ENCODE results near the gene RPUSD1.
A peak's percentile ranks its signal among the peaks of the same experiment; 100 is the strongest.

RPUSD1 gene

DNA sequence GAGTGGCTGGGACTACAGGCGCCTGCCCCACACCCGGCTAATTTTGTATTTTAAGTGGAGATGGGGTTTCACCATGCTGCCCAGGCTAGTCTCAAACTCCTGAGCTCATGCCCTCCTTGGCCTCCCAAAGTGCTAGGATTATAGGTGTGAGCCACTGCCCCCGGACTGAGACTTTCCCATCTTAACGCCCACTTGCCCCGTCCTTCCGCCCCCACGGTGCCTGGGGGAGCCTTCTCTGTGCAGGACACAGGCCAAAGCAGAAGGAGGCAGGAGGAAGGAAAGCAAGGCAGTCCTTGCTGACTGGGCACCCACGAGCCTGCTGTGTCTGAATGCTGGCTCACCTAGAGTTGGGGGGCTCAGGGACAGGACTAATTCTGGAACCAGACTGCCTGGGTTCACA, 30.0 kb upstream of the RPUSD1 start:
- DNase-seq: no peak

DNA sequence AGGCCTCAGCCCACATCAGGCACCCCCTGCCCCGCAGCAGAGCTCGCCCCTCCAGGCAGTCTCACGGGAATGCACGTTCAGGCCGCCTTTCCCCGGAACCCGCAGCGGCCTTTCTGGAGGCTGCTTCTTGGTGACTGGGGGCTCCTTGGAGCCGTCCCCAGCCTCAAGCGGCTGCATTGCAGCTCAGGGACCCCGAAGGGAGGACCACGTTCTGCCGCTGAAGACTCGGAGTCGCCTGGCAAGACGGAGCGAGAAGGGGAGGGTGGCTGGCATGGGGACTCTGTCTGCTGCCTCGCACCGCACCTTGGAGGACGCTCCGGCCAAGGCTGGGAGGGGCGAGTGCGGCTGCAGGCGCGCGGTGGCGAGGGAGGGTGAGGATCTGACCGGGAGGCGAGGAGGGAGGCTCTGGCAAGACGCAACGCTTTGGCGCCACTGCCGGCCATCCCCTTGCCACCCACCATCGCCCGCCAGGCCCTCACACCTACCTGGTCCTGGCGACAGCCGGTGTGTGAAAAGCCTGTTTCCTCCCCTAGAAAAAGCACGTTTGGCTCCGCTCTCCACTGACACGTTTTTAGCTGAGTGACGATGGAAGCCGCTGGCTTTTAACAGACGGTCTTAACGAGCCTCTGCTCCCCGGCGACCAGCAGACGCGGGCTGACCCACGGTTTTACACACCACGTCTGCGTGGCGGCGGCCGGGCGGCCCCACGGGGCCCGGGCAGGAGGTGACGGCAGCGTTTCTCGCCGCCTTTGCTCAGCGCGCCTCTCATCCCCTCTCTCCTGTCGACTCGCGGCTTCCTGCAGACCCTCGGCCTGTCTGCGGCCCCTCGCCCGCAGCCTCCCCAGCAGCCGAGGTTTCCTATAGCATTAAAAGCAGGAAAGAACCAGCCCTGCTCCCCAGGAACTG, 29.1 kb upstream of the RPUSD1 start:
- DNase-seq: no peak

DNA sequence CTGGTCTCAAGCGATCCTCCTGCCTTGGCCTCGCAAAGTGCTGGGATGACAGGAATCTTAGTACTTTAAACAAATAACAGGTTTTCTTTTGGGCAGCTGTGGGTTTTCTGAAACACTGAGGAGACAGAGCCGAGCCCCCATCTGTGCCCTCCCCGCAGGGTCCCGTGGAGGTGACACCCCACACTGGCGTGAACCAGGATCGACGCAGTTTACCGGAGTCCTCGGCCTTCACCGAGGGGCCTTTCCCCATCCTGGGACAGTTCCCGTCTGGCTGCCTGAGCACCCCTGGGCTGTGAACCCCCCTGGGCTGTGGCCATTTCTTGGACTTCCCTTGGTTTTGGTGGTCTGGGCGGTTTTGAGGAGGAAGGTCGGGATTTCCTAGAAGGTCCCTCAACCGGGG, 27.7 kb upstream of the RPUSD1 start:
- DNase-seq: no peak

DNA sequence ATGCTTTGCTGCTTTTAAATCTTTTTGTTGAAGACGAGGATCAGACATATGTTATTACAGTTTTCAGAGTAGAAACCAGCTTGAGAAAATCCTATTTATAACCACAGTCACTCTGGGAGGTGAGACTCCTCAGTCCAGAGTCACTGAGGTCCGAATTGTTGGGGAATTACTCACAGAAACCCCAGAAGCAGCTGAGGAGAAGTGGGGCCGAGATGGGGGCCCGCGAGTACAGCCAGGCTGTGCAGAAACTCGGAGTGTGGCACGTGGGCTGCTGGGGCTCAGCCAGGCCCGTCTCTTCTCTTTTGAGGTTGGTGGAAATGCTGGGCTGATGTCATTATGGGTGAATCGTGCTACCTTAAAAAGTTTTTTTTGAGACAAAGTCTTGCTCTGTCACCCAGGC, 26.8 kb upstream of the RPUSD1 start:
- DNase-seq: no peak

DNA sequence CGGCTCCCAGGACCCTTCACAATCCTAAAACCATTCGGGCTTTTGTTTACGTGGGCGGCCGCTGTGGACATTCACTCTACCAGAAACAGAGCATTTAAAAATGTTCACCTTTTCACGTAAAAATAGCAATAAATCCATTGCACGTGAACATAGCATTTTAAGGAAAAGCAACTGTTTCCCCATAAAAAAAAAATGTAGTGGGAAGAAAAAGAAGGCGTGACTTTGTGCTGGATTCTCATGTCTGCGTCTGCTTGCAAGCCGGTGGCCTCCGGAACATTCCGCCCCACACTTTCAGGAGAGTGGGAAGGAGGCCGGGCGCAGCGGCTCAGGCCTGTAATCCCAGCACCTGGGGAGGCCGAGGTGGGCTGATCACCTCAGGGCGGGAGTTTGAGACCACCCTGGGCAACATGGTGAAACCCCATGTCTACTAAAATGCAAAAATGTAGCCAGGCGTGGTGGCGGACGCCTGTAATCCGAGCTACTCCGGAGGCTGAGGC, 25.8 kb upstream of the RPUSD1 start:
- DNase-seq: no peak

DNA sequence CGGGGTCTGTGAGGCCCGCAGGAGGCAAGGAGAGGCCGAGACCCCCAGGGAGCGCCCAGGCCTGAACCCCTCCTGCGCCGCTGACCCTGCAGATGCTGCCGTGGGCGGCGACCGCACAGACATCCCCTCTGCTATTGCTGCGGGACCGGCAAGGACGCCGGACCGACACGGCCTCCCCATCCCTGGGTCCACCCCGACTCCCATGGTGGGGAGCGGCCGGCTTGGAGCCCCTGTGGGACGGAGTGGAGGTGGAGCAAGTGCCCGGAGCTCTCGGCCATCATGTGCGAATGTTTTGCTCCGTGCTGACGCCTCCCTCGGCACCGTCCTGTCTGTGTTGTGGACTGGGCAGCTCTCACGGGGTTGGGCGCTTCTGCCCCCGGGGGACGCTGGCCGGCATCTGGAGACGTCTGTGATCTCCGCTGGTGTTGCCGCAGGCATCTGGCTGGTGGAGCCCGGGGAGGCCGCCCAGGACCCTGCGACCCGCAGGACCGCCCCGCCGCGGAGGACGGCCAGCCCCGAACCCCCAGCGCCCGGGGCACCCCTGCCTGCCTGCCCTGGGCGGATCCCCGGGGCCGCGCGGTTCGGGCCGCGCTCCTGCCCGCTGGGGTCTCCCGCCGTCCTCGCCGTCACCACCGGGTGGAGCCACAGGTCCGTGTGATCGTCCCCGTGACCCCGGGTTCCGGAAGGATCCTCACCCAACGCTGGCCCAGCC, 25.2 kb upstream of the RPUSD1 start:
- peak; percentile 26 for DNase-seq

DNA sequence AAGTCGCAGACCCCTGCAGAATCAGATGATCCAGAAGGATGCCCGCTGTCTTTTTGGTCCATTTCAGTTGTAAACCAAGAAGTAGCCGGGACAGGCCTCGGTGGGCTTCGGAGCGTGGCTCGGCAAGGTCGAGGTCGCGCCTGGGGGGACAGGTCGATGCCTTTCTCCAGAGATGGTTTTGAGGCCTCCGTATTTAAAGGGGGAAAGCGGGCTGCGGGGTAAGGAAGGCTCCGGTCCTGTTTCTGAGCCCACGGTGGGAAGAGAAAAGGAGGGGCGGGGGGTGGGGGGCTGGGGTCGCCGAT, 19.9 kb upstream of the RPUSD1 start:
- DNase-seq: no peak

DNA sequence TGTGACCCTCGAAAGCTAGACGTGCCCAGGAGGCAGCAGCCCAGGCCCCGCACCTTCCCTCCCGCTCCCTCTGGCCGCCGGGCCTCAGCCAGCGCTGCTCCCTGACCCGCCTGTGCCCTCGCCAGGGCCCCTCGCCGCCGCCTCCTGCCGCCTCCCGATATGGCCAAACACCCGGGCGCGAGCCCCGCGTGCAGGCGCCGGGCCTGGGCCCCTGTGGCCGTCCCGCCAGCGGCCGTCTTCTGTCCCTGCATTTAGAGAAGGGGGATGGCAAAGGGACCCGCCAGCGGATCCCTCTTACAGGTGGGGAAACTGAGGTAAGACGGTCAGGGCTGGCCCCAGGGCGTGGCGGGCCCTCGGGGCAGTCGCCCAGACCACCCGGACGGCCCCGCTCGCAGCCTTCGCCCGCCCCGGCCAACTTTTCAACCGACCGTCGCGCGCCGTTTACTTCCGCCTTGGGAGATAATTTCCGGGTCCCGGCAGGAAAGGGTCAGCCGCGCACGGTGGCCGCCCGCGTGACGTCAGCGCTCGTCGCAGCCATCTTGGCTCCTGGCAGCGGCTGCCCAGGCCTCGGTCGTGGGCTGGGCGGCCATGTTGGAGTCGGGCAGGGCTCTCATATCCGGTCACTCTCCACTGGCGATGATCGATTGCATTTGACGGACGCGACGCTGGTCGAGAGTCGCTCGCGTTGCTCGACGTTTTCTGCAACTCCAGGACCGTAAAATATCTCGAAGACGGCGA, 19.3 kb upstream of the RPUSD1 start:
- peak; percentile 74 for DNase-seq

DNA sequence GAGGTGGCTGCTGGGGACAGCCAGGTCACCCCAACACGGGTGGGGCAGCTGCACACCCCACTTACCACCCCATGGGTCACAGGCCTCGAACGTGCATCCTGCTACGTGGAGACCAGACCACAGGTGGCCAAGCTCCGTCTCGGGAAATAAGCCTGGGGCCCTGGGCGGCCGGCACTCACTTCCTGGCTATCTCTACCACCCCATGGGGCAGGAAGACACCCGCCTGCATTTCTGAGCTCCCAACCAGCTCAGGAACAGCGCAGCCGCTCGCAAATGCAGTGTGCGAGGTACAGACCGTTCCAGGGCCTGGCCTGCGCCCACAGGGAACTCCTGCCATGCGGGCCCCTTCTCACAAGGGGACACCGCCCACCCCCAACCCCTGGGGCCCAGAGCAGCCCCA, 17.3 kb upstream of the RPUSD1 start:
- DNase-seq: no peak

DNA sequence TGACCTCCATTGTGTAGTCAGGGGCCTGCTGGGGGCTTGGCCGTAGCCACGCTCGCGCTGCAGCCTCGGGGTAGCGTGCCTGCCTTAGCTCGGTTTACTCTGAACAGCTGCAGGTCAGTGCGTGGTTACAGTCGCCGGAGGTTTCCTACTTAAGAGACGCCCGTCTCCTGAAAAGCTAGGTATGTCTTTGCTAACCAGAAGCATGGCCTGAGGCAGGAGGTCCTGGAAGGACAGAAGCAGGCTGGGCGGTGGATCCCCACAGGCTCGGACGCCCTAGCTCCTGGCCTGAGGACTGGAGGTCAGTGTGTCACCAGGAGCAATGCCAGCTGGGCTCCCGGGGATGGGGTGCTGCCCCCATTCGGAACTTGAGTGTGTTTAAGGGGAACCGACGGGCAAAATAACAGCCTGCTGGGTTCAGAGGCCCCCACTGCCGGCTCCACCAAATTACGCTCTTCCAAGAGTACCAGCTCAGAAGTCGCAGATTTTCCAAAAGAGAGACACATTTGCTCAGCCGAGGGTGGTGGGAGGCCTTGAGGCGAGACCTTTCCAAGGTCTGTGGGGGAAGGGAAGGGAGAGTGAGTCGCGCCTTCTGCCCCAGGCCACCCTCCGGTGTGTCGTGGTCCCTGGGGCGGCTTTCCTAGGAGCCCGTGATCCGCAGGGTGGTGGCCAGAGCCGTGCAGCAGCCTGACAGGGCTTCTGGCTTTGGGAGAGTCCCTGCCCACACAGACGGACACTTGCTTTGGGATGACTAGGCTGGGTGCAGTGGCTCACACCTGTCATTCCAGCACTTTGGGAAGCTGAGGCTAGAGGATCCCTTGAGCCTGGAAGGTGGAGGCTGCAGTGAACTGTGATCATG, 16.2 kb upstream of the RPUSD1 start:
- no peak for DNase-seq

DNA sequence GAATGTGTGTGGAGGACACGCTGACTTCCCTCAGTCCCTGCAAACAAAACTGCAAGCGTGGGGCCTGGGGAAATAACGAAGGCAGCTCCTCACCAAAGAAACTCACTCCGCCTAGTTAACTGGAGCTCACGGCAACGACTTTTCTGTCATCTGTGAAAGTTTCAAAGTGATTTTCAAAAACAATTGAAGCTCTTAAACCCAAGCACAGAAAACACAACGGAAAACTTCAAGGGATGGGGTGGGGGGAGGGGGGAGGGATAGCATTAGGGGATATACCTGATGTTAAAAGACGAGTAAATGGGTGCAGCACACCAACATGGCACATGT, 15.5 kb upstream of the RPUSD1 start:
- no peak for DNase-seq

DNA sequence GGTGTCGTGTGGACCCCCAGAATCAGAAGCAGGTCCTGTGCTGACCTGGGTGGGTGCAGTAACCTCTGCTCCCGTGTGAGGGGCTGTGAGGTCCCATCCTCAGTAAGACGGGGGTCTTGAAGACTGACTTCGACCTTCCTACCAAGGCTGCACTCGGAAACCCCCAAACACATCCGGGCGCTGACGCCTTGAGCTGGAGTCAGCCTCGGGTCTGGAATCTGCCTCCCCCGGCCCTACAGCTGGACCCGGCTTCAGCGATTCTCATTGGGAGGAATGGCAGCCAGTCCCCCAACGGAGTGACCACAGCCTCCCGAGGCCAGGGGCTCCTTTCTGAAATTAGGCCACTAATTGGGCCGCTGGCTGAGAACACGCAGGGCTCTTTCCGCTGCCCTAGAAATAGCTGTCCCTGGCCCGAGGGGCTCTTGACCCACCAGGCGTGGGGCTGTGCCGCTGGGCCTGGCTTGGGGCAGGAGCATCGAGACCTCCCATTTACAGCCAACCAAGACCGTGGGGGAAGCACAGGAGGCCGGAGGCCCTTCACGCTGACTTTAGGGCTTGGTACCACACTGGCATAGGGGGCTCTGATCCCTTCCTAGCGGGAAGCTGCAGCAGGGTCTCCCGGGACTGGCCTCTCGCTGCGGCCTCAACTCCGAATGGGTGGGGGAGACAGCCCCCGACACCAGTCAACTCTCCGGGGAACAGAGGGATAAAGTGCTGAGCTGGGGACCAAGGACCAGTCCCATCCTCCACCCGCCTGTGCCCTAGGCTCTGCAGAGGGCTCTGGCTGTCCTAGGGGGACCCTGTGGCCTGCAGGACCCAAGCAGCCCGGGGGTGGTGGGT, 15.0 kb upstream of the RPUSD1 start:
- no peak for DNase-seq

DNA sequence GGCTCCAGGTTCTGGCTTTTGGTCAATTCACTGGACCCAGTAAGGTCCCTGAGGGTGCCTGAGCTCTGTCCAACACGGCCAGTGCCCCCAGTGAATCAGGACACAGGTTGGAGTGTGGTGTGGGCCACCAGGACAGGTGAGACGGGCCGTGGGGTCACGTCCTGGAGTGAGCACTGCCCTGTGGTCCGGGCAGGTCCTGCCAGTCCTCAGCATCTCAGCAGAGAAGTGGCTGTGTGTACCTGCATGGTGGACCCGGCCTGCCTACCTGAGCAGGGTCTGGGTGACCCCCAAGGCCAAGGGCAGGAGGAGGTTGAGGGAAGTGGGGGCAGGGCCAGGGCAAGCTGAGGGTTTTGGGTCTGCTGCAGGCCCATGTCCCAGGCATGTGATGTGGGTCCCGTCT, 14.3 kb upstream of the RPUSD1 start:
- no peak for DNase-seq

DNA sequence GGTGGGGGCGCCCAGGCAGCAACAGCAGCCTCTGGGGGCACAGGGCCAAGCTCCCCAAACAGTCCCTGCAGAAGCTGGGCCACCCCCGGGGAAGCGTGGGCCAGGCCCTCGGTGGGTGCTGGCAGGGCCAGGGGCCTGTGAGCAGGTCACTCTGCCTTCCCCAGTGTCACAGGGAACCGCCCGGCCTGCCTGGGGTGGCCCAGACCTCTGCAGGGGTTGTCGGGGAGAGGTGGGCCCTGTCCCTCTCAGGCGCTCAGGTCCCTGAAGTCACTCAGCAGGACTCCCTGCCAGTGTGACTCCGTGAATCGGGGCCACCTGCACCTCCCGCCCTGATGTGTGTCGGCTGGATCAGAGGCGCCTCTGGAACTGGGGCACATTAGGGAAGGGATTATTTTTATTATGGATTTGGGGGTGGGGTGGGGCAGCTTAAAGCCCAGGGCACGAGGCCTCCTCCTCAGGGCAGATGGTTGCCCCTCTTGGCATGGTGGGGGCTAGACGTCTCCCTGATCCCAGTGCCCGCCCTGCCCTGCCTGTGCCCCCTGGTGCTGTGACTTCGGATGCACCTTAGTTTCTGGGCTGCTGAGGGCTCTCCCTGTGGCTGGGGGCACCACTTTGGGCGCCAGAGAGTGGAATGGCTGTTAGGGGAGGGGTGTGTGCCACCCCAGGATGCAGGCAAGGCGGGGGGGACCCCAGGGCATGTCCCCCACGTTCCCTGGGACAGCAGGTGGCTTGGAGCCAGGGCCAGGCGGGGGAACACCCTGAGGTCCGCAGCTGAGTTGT, 13.6 kb upstream of the RPUSD1 start:
- DNase-seq: no peak

DNA sequence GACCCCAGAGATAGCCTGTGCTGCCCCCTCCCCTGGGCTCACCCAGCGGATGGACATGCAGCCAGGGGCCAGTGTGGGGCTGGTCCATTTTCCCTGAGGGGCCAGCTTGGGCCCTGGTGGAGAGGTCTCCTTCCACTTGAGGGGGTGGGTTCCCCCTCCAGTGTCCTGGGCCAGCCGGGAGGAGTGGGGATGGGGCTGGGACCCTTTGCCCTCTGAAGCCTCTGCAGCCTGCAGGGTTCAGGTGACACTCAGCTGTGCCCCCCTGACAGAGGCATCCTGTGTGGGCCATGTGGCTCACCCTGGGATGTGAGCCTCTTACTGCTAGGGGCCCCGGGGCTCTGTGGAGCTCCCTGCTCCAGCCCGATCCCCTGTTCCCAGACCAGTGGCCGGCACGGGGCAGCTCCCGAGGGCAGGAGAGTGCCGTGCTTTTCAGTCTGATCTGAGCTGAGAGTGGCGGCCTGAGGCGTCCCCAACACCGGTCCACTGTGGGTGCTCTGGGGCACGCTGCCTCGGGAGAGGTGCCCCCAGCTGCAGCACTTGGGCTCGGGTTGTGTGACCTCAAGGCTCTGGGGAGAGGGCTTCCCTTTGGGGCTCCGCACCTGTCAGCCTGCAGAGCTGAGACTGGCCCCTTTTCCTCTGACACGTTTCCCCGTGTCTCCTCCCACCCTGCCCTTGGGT, 12.8 kb upstream of the RPUSD1 start:
- no peak for DNase-seq

DNA sequence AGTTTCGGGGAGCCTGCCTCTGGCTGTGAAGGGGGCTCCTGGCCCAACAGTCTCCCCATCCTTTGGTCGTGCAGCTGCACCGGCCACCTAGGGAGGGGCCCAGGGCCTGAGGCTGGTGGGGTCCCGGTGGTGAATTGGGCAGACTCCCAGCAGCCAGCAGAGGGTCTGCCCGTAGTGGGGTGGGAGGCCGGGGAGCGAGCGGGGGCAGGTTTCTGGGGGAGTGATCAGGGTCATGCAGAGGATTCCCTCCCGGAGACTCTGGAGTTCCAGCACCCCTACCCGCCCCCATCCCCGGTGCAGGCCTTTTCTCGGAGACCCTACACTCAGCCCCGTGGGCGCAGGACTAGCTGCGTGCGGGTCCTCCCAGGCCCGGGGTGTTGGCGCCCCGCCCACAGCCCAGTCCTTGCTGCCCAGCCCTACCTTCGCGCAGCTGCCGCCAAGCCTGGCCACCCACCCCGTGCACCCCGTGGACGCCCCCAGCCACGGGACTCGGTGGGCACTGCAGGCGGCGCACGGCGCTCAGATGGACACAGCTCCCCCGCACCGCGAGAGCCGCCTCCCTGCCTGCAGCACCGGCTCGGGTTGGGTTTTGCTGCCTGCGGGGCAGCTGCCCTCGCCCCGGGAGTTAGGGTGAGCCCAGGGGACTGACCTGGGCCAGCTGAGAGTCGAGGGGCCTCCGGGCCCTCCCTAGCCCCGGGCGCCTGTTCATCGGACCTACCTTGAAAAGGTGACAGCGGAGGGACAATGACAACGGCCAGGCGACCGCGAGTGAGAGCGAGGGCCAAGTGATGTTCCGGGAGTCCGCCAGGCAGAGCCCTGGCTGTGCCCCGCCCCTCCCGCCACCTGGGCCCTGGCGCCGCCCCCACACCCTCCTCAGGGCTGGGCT, 12.0 kb upstream of the RPUSD1 start, which contains the start of gene GNG13:
Gene GNG13, minus strand, starts transcription at position 787 of the 886 bp plus-strand sequence. CDS start 1,657 bp downstream, outside the sequence.
- no peak for DNase-seq

DNA sequence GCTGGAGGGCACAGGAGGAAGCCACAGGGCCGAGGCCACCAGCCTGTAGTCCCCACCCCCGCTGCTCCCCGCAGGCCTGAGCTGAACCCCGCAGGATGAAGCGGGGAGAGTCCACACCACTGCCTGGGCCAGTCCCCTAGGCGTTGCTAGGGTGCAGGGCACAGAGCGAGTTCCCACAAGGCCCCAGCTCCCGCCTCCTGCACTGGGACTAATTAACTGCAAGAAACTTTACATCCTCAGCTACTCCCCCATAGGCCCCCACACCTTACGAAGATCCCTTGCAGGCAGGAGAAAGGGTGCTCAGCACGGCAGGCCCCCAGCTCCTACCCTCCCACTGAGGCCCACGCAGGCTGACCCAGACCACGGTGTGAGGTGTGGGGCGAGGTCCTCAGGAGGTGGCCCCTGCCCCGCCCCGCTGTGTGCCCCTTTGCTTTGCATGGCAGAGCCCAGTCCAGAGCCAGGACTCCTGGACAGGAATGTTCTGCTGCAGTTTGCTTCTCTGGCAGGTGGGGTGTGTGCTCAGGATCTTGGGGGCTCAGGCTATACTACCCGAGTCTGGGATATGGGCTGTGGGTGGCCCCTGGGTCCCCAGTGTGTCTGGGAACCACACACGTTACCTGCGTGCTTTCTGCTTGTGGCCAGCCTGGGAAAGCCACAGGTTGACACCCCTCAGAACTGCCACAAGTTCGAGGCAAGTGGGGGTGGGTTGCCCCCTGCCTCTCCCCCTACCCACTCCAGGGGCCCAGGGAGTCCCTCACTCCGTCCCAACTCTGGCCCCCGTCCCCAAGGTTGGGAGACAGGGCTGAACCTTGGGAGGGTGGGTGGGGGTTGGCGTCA, 11.1 kb upstream of the RPUSD1 start:
- DNase-seq: no peak

DNA sequence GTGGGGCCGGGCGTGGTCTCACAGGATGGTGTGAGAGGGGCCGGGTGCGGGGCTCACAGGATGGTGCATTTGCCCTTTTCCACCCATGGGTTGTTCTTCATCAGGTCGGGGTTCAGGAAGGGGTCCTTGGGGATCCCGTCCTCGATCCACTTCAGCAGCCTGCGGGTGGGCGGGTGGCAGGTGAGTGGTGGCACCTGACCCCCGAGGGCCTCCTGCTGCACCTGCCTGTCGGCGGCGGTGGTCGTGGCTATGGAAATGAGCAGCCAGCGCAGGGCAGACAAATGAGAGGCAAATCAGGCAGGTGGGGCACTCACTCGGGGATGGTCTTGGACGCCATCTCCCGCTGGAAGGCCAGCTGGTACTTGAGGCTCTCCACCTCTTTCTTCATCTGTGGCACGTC, 10.5 kb upstream of the RPUSD1 start:
- no peak for DNase-seq
